ENCODE measurements around the gene FDCSP.
"Not testable (repeated sequence)": the region's sequence is repeated elsewhere in the genome, so short reads cannot be mapped to it uniquely, and the experiment has no call there.

Gene FDCSP

GRCh38 chr4:70225824-70226223 lies at the start of gene FDCSP:
TSS of gene FDCSP (plus strand) at chr4:70226124. CDS start at chr4:70231195, 5,071 bp downstream.
- DNase-seq: no peak

DNA sequence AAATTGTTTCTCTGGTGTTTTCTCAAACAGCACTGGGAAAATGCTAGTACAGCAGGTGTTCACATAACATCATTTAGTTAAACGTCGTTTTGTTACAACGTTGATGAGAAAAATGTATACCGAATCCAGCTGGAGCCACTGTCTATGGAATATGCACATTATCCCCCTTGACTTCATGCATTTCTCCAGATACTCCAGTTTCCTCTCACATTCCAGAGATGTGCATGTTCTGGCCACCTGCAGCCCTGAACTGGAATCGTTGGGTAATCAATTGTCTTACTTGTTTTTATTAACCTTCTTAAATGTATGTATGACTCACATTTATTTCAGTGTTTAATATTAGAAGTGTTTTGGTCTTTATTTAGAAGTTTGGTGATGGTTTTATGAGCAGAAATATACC lies 48.8 kb upstream of the FDCSP start:
- no peak for DNase-seq

DNA sequence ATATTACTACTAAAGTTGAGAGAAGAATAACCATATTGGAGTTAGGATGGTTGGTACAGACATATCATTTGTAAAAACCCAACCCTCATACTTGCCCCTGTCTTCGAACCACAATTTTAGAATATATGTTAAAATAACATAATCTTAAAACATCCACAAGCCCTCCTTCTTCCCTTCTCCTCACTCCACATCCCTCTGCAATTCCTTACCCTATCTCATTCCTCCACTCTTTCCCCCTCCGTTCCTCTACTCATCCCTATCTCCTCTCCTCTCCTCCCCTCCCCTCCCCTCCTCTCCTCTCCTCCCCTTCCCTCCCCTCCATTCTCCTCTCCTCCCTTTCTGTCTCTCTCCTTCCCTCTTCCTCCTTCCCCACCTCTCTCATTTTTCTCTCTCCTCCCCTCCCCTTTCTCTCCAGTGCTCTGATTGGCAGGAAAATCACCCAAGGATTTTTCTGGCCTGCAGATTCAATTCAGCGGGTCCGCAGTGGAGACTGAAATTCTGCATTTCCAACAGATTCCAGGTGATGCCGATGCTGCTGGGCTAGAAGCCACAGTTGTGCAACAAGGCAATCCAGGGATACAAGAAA lies 47.8 kb upstream of the FDCSP start:
- DNase-seq: no peak

DNA sequence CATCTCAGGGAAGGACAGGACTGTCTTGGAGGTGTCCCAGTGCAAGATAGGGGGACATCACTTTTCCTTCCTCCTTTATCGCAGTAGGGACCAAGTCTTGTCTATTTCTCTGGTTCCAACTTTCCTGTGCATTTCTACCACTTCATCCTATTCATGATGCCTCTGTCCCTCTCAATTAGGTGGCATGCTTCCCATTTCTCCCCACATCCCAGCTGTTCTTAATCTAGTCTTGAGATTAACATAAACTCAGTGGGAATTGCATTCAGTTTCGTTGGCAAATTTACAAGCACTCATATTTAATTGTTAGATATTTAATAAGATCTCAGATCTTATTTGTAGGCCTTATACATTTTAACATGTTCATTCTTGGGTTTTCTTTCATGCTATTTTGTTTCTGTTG lies 46.1 kb upstream of the FDCSP start:
- DNase-seq: no peak

DNA sequence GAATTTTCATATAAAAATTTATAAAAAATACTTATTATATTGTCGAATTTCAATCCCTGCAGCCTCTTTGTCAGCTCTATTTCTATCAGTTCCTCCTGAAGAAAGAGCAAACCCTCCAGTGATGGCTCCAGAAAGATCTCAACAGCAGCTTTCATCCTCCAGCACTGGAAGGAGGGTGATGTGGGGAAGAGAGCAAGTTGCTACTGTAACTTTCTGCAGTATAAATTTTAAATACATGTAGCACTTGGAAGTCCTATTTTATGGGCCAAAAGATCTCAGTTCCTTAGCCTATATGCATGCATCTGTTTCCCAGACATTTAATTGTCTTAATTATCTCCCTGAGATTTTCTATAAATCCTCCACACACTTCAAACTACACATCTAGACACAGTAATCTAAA lies 44.1 kb upstream of the FDCSP start:
- no peak for DNase-seq

DNA sequence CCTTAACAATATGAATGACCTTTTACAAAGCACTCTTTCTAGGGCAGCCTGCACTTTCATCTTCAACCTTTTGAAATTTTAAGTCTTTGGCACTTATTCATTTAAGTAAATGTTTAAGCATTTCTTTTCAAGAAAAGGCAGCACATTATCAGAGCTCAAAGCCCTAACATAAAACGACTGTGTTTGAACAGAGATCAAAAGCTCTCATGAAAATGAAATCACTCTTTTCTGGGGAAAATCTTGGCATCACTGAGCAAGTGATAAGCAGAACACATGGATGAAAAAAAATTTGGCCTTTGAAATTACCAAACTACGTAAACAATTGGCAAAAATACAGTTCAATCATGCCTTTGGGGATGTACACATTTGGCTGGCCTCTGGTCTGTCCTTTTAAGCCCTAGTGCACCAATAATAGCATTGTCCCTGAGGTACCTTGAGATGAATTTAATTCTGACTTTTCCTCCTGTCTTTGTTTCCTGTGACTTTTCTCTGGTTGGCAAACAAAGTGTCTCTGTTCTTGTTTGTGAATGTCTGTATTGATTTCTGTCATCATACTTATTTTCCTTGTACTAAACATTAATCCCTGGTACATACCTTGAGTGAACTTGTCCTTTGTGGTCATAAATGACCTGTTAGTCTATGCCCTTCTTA lies 43.3 kb upstream of the FDCSP start:
- DNase-seq: no peak

DNA sequence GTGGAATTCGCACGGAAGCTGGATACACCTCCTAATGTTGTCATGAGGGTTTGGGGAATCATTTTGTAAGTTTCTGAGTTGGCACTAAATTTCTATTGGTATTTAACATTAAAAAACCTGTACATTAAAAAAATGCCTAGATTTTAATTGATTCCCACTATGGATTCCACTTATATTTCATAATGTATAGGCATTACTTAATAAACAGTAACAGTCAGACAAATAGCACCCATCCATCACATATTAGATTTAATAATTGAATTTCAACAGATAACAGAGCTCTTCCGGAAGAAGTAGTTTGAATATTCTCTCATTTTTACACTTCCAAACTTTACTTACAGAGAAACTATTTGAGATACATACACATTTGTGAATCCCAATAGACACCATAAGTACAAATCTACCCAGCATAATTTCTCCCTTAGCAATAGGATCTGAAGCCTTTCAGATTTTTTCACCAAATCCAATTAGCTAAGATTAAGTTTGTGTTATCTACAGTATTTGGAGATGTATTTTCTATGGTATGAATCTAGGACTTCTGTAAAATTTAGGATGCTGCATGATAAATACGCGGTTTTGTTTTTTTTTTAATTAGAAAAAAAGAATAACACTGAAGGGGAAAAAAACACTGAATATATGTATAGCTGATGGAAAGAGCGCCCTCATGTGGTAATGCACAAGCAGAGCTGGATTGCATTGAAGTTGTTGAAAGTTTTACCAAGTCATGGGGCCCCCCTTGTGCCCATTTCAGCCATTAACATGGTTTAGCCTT lies 42.6 kb upstream of the FDCSP start:
- no peak for DNase-seq

GRCh38 chr4:70183940-70184246 lies 42.0 kb upstream of the FDCSP start:
- DNase-seq: no peak

DNA sequence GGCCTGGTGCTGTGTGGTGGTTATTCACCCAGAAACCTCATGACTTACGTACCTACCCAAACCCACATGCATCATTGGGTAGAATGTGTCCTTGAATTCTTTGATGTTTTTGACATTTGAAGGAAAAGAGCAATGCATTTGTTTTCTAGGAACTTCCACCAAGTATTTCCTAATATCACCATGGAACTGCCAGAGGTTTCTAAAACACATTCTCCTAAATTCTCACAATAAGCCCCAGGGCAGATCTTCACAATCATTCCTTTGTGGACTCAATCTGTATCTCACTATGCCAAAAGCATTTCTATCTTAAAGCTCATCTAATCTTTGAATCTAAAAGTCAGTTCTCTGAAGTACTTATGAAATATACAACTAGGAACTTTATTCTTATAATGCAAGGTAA lies 38.7 kb upstream of the FDCSP start:
- DNase-seq: no peak

DNA sequence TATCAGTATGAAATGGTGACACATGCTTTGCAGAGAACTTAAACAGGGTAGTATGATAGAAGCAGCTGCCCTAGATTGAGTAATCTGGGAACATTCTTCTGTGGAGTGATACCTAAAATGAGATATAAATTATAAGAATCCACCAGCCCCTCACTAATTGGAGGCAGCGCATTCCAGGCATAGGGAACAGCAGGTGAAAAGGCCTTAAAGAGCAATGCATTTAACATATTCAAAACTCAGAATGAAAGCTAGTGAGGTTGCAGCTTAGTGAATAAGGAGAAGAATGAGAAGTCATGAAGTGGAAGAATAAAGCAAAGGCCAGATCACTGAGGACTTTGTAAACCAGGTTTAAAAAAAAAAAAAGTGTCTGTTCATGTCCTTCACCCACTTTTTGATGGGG lies 35.3 kb upstream of the FDCSP start:
- DNase-seq: no peak

GRCh38 chr4:70191647-70192046 lies 34.3 kb upstream of the FDCSP start:
- DNase-seq: no peak

DNA sequence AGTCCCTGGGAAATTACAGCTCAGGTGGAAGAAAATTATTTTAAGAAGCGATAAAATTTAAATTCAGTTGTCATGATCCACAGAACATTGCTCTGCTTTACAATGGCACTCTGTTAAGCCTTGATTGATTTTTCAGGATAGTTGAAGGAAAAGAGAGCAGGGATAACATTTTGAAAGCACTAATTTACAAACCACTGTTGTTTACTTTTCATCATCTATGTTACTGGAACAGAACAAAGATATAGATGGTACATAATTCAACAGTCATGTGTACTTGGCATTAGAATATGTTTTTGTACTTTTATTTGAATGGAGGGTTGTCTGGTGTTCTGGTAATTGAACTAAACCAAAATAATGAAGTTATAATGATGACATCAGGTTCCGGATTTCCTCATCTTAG lies 33.0 kb upstream of the FDCSP start:
- DNase-seq: no peak

GRCh38 chr4:70195425-70195824 lies 30.5 kb upstream of the FDCSP start, which contains the start of gene ODAM:
TSS of gene ODAM (plus strand) at chr4:70195725. CDS start at chr4:70196544, 819 bp downstream.
- DNase-seq: no peak

DNA sequence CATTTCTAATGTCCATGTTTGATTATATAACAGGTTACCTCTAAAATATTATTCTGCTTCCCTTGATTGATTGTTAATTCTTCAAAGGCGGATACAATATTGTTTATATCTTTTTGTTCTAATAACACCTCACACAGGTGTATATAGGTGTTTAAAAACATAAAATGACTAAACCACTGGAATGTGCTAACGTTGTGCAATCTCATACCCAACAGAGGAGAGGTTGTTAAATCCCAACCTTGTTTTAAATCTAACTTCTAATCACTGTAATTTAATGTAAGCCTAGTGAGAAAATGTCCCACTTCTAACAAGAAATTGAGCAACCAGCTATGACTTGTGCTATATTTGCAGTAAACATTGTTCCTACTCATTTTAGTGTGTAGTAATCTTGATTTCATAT lies 29.1 kb upstream of the FDCSP start:
- no peak for DNase-seq

DNA sequence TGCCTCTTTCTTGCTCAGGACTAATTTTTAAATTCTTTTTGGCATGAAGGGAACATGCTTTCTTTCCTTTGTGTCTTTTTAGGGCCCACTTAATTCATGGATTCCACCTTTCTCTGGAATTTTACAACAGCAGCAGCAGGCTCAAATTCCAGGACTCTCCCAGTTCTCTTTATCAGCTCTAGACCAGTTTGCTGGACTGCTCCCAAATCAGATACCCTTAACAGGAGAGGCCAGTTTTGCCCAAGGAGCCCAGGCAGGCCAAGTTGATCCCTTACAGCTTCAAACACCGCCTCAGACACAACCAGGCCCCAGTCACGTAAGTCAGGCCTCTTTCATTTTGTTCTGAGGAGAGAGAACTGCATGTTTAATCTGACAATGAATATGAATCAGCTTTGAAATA lies 28.1 kb upstream of the FDCSP start:
- DNase-seq: no peak

GRCh38 chr4:70203601-70204000 lies 22.3 kb upstream of the FDCSP start:
- no peak for DNase-seq

- DNase-seq: not testable (repeated sequence)
Observed at GRCh38 chr4:70212752-70213151, 13.2 kb upstream of the FDCSP start.

GRCh38 chr4:70216109-70216508 lies 9.8 kb upstream of the FDCSP start:
- DNase-seq: not testable (repeated sequence)

GRCh38 chr4:70216550-70216949 lies 9.4 kb upstream of the FDCSP start:
- not testable (repeated sequence) for DNase-seq

DNA sequence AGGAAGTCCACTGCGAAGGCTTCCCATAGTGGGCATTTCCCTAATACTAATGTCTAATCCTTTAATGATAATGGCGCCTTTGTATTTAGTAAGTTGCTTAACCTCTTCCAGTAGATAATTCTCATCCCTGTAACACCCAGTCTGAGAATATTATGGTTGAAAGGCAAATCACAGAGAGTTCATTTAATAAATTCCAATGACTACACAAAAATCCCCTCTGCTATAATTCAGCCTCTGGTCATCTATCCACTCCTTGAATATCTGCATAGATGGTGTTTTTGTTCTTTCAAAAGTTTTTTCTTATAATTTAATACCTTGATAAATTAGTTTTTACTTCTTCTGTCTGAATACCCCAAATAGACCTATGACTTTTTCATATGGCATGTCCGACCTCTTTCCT lies 4.5 kb upstream of the FDCSP start:
- not testable (repeated sequence) for DNase-seq

DNA sequence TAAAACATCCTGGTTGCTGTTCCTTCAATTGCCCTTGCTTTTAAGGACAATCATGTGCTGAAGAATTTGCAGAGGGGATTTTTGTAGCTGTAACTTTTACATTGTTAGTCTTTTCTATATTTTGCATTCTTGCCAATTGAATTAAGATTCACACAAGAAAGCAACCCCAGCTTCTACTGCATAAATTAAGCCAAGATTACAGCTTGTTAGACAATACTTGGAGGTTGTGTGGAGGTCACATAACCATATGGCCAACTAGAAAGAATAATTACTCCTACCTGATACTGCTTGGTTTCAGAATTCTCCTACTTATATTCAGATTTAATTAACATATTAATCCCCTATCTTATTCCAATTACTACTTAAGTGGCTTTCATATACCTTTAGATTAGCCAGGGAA lies 4.1 kb upstream of the FDCSP start:
- DNase-seq: not testable (repeated sequence)

DNA sequence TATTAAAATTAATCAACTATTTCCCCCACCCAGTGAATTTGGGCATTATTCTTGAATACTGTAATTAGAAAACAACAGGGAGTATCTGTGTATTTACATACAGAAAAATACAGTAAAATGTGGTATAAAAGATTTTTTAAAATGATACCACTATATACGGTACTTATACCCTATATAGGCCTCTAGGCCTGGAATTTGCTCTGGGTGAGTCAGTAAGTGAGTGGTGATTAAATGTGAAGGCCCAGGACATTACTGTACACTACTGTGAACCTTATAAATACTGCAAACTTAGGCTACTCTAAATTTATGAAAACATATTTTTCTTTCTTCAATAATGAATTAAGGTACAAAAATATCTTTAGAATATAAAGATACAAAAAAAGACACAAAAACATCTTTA lies 10.2 kb downstream of the FDCSP start:
- no peak for DNase-seq

DNA sequence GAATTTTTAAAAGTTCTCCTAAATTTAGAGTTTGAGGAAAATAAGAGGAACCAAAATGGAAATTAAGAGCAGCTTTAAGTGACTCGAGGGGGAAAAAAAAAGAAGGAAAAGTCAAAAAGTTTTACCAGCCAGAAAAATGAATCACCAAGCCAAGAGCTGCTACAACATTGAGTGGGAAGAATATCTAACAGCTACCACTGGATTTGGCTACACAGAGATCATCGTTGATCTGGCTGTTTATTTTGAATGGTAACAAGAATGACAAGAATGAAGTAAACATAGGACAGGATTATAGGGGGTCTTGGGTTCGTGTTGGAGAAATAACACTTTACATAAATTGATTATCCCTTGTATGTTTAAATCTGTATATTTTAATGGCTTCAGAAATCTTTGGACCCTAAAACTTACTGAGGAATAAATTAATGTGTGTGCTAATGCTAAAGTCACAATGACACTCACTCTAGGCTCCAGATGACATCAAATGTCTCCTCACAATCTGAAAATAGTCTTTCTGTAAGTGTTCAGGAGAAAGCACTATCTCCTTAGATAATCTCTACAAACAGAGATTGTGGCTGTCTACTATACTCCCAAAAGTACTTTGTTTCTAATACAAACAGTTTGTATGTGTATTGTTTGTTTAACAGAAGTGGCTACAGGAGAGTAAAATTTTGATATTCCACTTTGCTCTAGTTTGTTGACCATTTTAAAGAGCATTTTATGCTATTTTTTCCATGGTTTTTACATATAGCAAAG lies 13.4 kb downstream of the FDCSP start:
- DNase-seq: no peak

Measured in CD4-positive, alpha-beta T cell treated with Interleukin-17A for 4 hours (primary cell).